ENCODE measurements around the gene GDPGP1. TPM values are rescaled to one million over a fixed set of nuclear protein-coding genes. Genes with fewer than 3 reads are reported as not detected.
"Not testable (repeated sequence)": the region's sequence is repeated elsewhere in the genome, so short reads cannot be mapped to it uniquely, and the experiment has no call there.

Gene GDPGP1
- total RNA-seq (10 to 100 TPM; 11.4 to 16.3 (median 13.0) TPM), polyA plus RNA-seq (1 to 10 TPM; 3.0 to 4.9 TPM)
- long read RNA-seq, donor 1, partial matches to known transcripts, result 5 of 8 reads
- long read RNA-seq, donor 1, other reads (novel, unspliced or antisense), result 0 of 8 reads
- long read RNA-seq, donor 2, partial matches to known transcripts, result 0 of 3 reads
- long read RNA-seq, donor 2, other reads (novel, unspliced or antisense), result 0 of 3 reads
- long read RNA-seq, donor 3, transcript GDPGP1-204 (4 exons, 850 nt), result major isoform, 5 of 7 reads
- long read RNA-seq, donor 3, partial matches to known transcripts, result 1 of 7 reads
- long read RNA-seq, donor 3, other reads (novel, unspliced or antisense), result 1 of 7 reads

GRCh38 chr15:90234096-90234988 is at the start of gene GDPGP1:
Gene GDPGP1, plus strand, starts transcription at chr15:90234209. Its CDS starts 6,700 bp downstream, at chr15:90240909.
- Histone ChIP-seq H3K4me1 (peaks cover 4 to 48% (median 43%) of the 10 kb centered on the region in 9 donors), H3K27me3 (no peaks in the 10 kb centered on the region)
- WGBS, 2 donors, result 5 to 6% methylated on average over 48 to 49 of the region's 49 CpGs

GRCh38 chr15:90184786-90185704 is 49.0 kb upstream of the GDPGP1 start:
- TF ChIP-seq CTCF (IDR thresholded peaks at IDR 0.05), result peak in 1 of 9 donors; percentile 11
- peak; percentile 83 to 93 (median 89) for ATAC-seq
- WGBS, 2 donors, result 5 to 6% methylated on average over 61 to 67 of the region's 67 CpGs
- peak; percentile 61 to 83 for DNase-seq
- no peaks in the 10 kb centered on the region for H3K36me3 ChIP-seq
- H3K27ac ChIP-seq, result peak overlapping the region; percentile 90 to 95 (median 92)
- H3K9me3 ChIP-seq, result no peaks in the 10 kb centered on the region
- H3K4me3 ChIP-seq, result peak overlapping the region; percentile 54 to 88 (median 70)
- H3K4me1 ChIP-seq, result peaks cover 0 to 66% (median 15%) of the 10 kb centered on the region in 9 donors
- peaks cover 0 to 4% (median 0%) of the 10 kb centered on the region in 7 donors for H3K27me3 ChIP-seq
- intact Hi-C loops (cut with DNase I), result loop anchor here in 3 of 10 donors (1.0 to 5.0 kb wide), 3 partner anchors 10 to 36 kb away; no protein-coding TSS in a partner anchor

More at GRCh38 chr15:90234096-90234988, at the start of gene GDPGP1:
- H3K27ac ChIP-seq, result peak within 1 kb of the TSS; percentile 77 to 98 (median 92)
- DNase-seq, result no peak
- no peak for ATAC-seq
- intact Hi-C loops (cut with DNase I), result loop anchor here in 3 of 10 donors (5.0 kb wide), 2 partner anchors 33 to 132 kb away; partner anchors contain the start of genes NGRN (in 2 of the 3) and IDH2 (in 1 of the 3)
- H3K36me3 ChIP-seq, result peaks cover 0 to 68% (median 16%) of the 10 kb centered on the region in 9 donors
- peak within 1 kb of the TSS; percentile 63 to 100 (median 90) for H3K4me3 ChIP-seq
- no peaks in the 10 kb centered on the region for H3K9me3 ChIP-seq
- TF ChIP-seq CTCF (IDR thresholded peaks at IDR 0.05), result no peak

GRCh38 chr15:90187257-90187868 is 46.6 kb upstream of the GDPGP1 start:
- intact Hi-C loops (cut with DNase I), result no loop called here
- Histone ChIP-seq H3K36me3 (no peaks in the 10 kb centered on the region), H3K4me3 (no peak overlapping the region), H3K9me3 (no peaks in the 10 kb centered on the region), H3K4me1 (peaks cover 0 to 88% (median 26%) of the 10 kb centered on the region in 9 donors), H3K27ac (peak overlapping the region in 6 of 10 donors; percentile 11 to 92 (median 34)), H3K27me3 (peaks cover 0 to 4% (median 0%) of the 10 kb centered on the region in 7 donors)
- TF ChIP-seq CTCF (IDR thresholded peaks at IDR 0.05), result no peak
- 63 to 69% methylated on average over 7 to 8 of the region's 8 CpGs for WGBS, 2 donors
- no peak for ATAC-seq
- DNase-seq, result no peak

GRCh38 chr15:90188065-90188464 is 45.9 kb upstream of the GDPGP1 start:
- WGBS, 2 donors, result 96 to 97% methylated on average over 7 of the region's 7 CpGs
- H3K4me3 ChIP-seq; DNase-seq; ATAC-seq; intact Hi-C loops (cut with DNase I); H3K9me3 ChIP-seq; H3K36me3 ChIP-seq; H3K27me3 ChIP-seq: not testable (repeated sequence)
- Histone ChIP-seq H3K27ac (peak overlapping the region in 1 of 10 donors; percentile 69), H3K4me1 (peaks cover 6 to 95% (median 32%) of the 10 kb centered on the region in 9 donors)

Data from heart right ventricle (tissue), 16 donors.